Measurements from ENCODE around the gene CMIP. TPM values are rescaled to one million over a fixed set of nuclear protein-coding genes. Genes with fewer than 3 reads are reported as not detected.

Gene CMIP
- polyA plus RNA-seq, 1 experiment: 4.9 TPM

DNA sequence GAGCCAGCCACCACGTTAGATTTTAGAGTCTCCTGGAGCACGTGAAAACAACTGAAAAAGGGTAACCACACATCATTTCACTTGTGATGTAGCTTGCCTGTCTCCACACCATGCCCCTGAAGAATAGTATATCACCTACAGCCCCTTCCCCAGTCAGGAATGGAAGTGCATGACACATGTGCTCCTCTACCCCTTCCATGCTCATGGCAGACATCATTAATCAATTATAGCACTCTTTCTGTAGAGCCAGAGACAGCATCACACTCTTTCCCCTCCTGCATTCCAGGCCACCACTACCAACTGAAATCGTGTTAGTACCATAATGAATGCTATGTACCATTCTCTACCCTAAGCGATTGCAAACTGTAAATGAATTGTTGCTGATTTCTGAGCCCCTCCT lies 221.0 kb downstream of the CMIP start:
- no peak for DNase-seq (ENCODE audit: low read depth)
- Histone ChIP-seq H3K4me3 (ENCODE audit: low read depth, low read length) (no peak overlapping the region), H3K27me3 (ENCODE audit: control insufficient read depth, insufficient read depth, low read length) (no peaks in the 10 kb centered on the region), H3K36me3 (ENCODE audit: control insufficient read depth, insufficient read depth, low read length) (peaks cover 15% of the 10 kb centered on the region; the same call in 1 of the 2 replicates)
- POLR2A ChIA-PET: no interaction called here
- TF ChIP-seq CTCF (IDR thresholded peaks at IDR 0.05; ENCODE audit: insufficient read depth, low read depth, low read length): no peak
- CTCF ChIA-PET: no interaction called here

- no peak for TF ChIP-seq CTCF (IDR thresholded peaks at IDR 0.05; ENCODE audit: insufficient read depth, low read depth, low read length)
- H3K36me3 ChIP-seq (ENCODE audit: control insufficient read depth, insufficient read depth, low read length): peaks cover 13% of the 10 kb centered on the region; the same call in 1 of the 2 replicates
- no peaks in the 10 kb centered on the region for H3K27me3 ChIP-seq (ENCODE audit: control insufficient read depth, insufficient read depth, low read length)
- no peak for DNase-seq (ENCODE audit: low read depth)
- ChIA-PET POLR2A (no interaction called here), CTCF (no interaction called here)
- no peak overlapping the region for H3K4me3 ChIP-seq (ENCODE audit: low read depth, low read length)
Measured at GRCh38 chr16:81666113-81666512, 221.5 kb downstream of the CMIP start.

DNA sequence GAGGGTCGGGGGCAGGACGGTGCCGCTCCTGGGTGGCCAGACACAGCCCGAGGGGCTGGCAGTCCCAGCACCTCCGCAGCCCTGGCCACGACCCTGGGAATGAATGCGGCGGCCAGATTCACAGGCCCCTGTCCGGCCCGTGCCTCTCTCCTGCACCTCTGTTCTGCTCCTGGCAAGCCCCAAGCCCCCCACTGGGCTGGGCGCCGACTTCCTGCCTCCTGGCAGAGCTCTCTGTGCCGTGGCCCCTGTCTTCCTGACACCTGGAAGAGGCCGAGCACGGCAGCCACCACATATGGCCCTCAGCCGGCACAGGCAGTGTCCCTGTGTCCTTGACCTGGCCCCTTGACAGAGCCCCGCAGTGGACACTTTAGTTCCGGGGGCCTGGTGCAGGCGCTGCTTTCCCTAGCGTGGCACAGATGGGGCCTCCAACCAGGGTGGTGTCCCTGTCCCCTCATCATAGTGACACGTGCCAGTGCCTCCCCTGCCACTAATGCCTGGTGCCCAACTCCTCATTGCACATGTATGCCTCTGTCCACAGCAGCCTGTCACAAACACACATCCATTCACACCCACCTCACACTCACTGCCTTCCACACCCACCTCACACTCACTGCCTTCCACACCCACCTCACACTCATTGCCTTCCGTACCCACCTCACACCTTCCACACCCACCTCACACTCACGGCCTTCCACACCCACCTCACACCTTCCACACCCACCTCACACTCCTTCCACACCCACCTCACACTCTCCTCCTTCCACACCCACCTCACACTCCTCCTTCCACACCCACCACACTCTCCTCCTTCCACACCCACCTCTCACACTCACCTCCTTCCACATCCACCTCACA lies 223.9 kb downstream of the CMIP start:
- Histone ChIP-seq H3K4me3 (ENCODE audit: low read depth, low read length) (no peak overlapping the region), H3K27me3 (ENCODE audit: control insufficient read depth, insufficient read depth, low read length) (no peaks in the 10 kb centered on the region), H3K36me3 (ENCODE audit: control insufficient read depth, insufficient read depth, low read length) (peaks cover 16% of the 10 kb centered on the region)
- CTCF ChIA-PET: interaction anchor here (1.5 kb wide), 1 partner anchor 9 kb away, joined by 4 read pairs; no protein-coding TSS in a partner anchor
- no peak for TF ChIP-seq CTCF (IDR thresholded peaks at IDR 0.05; ENCODE audit: insufficient read depth, low read depth, low read length)
- POLR2A ChIA-PET: no interaction called here
- no peak for DNase-seq (ENCODE audit: low read depth)

- no peak for DNase-seq (ENCODE audit: low read depth)
- no peak overlapping the region for H3K4me3 ChIP-seq (ENCODE audit: low read depth, low read length)
- CTCF ChIA-PET: no interaction called here
- POLR2A ChIA-PET: no interaction called here
- peaks cover 15% of the 10 kb centered on the region for H3K36me3 ChIP-seq (ENCODE audit: control insufficient read depth, insufficient read depth, low read length)
- no peaks in the 10 kb centered on the region for H3K27me3 ChIP-seq (ENCODE audit: control insufficient read depth, insufficient read depth, low read length)
- no peak for TF ChIP-seq CTCF (IDR thresholded peaks at IDR 0.05; ENCODE audit: insufficient read depth, low read depth, low read length)
Measured at GRCh38 chr16:81669473-81670350, 225.1 kb downstream of the CMIP start.
